Left cardiac atrium (tissue), 4 donors: Measurements from ENCODE around the gene TLE5. TPM values are rescaled to one million over a fixed set of nuclear protein-coding genes. Genes with fewer than 3 reads are reported as not detected.

Source experiments
- ATAC-seq, 2 donors: fragments of 200-7000 bp; cut with Tn5 transposase; one replicate each; pipeline ENCODE4 v1.9.1; 2020; ENCODE audit warnings: mild to moderate bottlenecking in 2 of 2, moderate library complexity in 2 of 2
- DNase-seq: peaks from one replicate; pipeline ENCODE4 v3.0.0-alpha.2; 2020
- intact Hi-C, 2 donors: fragments of 100-400 bp; cut with DNase I; formaldehyde crosslinking; loops; one replicate each; pipeline versions ENCODE4 v1.14.1 to v1.15.1; 2022 to 2023
- long read RNA-seq: library from polyadenylated mRNA; unstranded; transcript quantifications from one replicate; pipeline ENCODE4 v2.0.0, GENCODE V29; 2021
- total RNA-seq, 2 donors: library from RNA; stranded (reverse); fragmentation: NEBNext Ultra II Directional; extraction: Animal tissue kit (Norgen Biotek cat#: 25700); gene quantifications; one replicate each; pipeline ENCODE4 v1.2.1, GENCODE V29; 2021
- donor health status: DM: no; HTN: yes; CAD: no.
- donor health status: DM: no; HTN: yes; CAD: no; lungs with severe emphysema.
- donor health status: DM: yes; HTN: yes; CAD: no.
- donor health status: Dilated cardiomyopathy.

Gene TLE5, protein sequence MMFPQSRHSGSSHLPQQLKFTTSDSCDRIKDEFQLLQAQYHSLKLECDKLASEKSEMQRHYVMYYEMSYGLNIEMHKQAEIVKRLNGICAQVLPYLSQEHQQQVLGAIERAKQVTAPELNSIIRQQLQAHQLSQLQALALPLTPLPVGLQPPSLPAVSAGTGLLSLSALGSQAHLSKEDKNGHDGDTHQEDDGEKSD
- 100 to 1,000 TPM; 698 to 715 TPM for total RNA-seq
- long read RNA-seq, transcript AES-202 (7 exons, 1,608 nt), result minor isoform, 8 of 114 reads
- long read RNA-seq, transcript AES-201 (7 exons, 1,884 nt), result major isoform, 45 of 114 reads
- long read RNA-seq, transcript AES-207 (6 exons, 942 nt), result minor isoform, 33 of 114 reads
- long read RNA-seq, partial matches to known transcripts, result 2 of 114 reads
- long read RNA-seq, other reads (novel, unspliced or antisense), result 25 of 114 reads

DNA sequence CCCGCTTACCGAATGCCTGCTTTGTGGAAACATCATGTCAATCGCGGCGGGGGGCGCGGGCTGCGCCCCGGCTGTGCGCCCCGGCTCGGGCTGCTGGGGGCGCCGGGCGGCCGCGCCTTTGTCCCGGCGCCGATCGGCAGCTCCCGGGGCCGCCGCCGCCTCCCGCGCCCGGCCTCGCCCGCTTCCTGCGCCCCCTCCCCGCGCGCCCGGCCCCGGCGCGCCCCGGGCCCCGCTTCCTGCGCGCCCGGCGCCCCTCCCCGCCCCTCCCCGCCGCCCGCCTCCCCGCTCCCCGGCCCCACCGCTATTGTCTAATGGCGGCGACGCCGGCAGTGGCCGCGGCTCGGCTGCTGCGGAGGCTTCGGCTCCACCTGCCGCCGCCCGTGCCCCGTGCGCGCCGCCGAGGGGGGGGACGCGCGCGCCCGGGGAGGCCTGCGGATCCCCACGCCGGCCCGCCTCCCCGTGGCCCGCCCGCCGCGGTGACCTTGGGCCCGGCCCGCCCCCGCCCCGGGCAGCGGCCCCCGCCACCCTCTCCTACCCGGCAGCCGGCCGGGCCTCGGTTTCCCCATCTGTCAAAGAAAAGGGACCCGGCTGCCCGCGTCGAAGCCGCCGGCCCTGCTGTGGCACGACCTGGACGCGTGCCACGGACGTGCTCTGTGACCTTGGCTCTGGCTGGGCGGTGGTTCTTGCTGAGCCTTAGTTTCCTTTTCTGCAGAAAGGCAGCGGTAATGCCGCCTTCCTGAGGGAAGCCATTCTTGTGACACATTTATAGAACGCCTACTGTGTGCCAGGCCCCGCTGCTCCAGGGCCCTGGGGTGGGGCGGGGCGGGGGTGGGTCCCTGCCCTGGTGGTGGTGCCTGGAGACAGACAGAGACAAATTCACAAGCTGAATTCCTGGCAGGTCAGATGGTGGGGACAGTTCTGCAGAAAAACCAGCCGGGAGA is at the start of gene TLE5:
TSS of gene TLE5 (minus strand) at position 331 of the 941 bp plus-strand sequence. CDS start at position 36, 295 bp downstream.
- peak; percentile 81 for DNase-seq
- intact Hi-C loops, result no loop called here
- ATAC-seq, result peak; percentile 70 to 83

DNA sequence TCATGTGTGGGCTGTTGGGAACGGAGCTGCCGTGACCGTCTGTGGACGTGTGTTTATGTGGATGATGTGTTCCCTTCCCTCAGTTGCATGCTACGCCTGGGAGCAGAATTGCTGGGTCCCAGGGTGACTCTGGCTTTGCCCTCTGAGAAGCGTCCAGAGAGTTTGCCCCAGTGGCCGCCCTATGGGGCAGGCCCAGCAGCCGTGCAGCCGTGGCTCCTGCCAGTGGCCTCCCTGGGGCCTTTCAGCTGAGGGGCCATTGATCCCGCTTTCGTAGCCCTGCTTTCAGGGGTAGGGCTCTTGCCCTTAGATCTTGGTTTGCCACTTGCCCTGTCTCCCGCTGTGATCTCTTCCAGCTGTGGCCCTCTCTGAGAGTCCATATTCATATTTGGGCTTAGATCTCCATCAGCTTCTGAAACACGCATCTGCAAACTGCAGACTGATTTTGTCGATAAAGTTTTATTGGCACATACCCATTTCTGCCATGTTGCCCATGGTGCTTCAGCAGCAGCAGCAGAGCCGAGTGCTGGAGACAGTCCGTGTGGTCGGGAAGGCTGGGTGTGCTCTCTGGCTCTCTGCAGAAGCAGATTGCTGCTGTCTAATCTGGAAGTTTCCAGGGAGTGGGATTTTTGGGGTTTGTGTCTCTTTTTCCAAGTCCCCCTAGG is 49.4 kb upstream of the TLE5 start:
- DNase-seq, result no peak
- intact Hi-C loops, result no loop called here

DNA sequence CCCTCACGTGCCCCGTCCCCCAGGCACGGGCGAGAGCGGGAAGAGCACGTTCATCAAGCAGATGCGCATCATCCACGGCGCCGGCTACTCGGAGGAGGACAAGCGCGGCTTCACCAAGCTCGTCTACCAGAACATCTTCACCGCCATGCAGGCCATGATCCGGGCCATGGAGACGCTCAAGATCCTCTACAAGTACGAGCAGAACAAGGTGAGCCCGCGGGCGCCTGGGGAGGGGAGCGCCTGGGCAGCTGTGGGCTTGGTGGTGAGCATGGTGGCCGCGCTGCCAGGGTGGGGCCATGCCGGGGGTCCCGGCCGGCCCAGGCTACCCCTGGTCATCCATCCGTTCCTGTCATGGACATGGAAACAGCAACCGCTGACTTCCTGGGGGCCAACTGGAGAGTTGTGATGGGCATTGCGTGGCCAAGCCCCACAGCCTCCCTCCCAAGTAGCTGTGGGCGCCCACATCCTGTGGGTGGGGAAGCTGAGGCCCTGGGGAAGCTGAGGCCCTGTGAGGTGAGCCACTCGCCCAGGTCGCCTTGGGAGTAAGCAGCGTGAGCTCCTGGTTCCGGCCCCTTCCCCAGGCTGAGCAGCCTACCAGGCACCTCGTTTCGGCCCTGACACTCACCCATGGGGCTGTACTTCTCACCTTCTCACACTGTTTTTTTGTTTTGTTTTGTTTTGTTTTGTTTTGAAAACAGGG is 48.0 kb upstream of the TLE5 start:
- DNase-seq (no peak), ATAC-seq (no peak)
- intact Hi-C loops, result no loop called here

More for the DNA sequence above, 49.4 kb upstream of the TLE5 start:
- ATAC-seq, result no peak

DNA sequence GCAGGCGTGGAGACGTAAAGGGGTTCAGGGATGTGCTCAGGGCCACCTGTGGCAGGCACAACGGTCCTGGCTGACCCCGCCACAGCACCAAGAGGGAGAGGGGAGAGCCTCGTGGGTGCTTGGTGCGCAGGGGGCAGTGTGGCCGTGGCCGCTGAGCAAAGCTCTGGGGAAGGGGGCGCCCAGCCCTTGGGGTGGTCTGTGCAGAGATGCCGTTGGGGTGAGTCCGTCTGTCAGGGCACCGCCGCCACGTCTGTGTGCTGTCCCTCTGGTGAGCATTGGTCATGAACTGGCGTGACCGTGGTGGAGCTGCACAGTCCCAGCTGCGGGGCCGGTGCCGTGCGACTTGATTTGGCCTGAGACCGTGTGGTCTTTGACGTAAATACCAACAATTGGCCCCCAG is 47.2 kb upstream of the TLE5 start:
- intact Hi-C loops, result loop anchor here (5.0 to 10.0 kb wide), 3 partner anchors 37 to 145 kb away; no protein-coding TSS in a partner anchor
- ATAC-seq (no peak), DNase-seq (no peak)

DNA sequence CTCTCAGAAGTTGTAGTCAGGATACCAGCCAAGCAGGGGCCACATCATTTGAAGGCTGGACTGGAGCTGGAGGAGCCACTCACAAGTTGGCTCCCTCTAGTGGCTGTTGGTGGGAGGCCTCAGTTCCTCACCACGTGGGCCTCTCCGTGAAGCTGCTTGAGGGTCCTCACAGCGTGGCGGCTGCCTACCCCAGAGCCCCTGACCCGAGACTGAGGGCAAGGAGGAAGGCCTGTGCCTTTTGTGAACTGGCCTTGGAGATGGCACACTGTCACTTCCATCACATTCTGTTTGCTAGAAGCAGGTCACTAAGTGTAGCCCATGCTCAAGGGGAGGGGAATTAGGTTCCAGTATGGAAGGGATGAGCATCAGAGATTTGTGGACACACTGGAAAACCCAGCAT is 46.5 kb upstream of the TLE5 start:
- ATAC-seq (peak; percentile 31 to 42), DNase-seq (peak; percentile 66)
- intact Hi-C loops, result loop anchor here (5.0 to 10.0 kb wide), 3 partner anchors 36 to 144 kb away; no protein-coding TSS in a partner anchor

DNA sequence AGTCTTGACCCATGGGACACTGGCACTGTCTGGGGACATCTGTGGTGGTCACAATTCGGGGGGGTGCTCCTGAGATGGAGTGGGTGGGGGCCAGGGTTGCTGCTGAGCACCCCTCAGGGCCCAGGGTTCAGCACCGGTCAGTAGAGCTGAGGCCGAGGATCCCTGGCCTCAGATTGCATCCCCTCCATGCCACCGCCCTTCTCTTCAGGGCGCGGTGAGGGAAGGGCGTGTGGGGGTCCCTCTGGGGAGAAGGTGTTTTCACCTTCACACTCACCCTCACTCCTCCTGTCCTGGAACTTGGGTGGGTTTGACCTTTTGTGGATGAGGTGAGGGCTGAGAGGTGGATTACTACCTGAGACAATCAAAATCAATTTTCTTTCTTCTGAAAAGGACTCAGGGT is 45.4 kb upstream of the TLE5 start:
- no peak for ATAC-seq
- intact Hi-C loops, result loop anchor here (5.0 to 10.0 kb wide), 3 partner anchors 35 to 143 kb away; no protein-coding TSS in a partner anchor
- no peak for DNase-seq

DNA sequence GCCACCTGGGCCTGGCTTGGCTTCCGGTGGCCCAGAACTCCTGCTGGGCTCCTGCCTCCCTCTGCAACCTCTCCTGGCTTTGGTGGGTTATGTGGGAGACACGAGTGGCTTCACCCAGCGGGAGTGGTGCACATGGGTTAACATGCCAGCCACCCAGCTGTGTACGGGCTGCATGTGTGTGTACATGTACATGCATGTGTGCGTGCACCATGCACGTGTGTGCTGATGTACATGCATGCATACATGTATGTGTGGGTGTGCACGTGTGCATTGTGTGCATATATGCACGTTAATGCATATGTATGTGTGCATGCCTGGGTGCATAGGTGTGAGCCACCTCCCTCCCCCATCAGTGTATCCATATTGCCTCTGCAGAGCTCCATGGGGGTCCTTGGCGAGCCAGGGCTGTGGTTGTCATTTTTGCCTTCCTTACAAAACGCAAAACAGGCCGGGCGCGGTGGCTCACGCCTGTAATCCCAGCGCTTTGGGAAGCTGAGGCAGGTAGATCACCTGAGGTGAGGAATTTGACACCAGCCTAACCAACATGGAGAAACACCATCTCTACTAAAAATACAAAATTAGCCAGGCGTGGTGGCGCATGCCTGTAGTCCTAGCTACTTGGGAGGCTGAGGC is 44.3 kb upstream of the TLE5 start:
- ATAC-seq (no peak), DNase-seq (no peak)
- intact Hi-C loops, result loop anchor here (5.0 to 10.0 kb wide), 3 partner anchors 34 to 142 kb away; no protein-coding TSS in a partner anchor

DNA sequence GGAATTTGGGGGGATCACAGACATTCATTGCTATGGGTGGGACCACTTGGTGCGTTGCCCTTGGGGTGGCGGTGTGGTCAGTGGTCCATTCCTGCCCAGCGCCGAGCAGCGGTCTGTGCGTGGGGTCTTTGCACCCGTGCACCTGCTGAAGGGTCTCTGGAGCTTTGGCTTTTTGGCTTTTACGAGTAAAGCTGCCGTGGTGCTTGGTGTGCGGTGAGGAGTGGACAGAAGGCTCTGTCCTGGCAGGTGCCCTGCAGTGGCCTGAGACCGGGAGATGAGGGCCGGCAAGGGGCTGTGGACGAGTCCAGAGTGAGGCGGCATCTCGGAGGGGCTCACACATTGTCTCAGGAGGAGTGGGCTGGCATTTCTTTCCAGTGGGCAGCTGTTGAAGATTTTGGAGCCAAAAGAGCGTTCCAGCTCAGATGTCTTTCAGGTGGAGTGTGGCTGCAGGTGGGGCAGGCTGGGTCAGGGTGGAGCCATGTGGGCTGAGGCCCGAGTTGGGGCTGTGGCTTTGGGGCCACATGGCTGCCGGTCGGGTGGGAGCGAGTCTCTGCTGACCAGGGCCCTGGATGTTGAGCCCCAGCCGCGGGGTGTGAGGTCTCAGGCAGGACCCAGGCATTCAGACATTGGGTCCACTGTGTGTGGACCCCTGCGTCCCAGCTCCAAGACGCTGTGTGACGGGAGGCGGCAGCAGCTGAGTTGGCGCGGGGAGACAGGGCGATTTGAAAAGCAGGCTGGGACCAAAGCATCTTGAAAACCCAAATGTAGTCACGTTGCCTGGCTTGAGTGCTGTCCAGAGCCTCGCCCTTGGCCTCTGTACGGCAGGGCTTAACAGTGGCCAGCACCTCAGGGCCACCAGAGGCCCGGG is 43.6 kb upstream of the TLE5 start:
- no peak for ATAC-seq

DNA sequence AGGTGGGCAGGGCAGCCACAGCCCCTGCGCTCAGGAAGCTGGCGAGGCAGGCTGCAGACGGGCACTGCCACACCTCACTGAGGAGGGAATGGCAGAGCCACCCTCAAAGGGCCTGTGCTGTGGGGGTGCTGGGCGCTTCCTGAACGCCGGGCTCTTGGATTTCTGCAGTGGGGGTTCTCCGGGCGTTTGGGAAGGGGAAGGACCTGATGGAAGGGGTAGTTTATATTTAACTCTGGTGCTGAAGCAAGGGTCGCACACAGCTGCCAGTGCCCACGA is 42.4 kb upstream of the TLE5 start:
- no peak for DNase-seq
- ATAC-seq, result no peak
- intact Hi-C loops, result loop anchor here in 1 of 2 donors (10.0 kb wide), 1 partner anchor 140 kb away; no protein-coding TSS in a partner anchor

More for the DNA sequence above, 43.6 kb upstream of the TLE5 start:
- intact Hi-C loops, result loop anchor here (5.0 to 10.0 kb wide), 3 partner anchors 34 to 141 kb away; no protein-coding TSS in a partner anchor
- DNase-seq, result no peak

DNA sequence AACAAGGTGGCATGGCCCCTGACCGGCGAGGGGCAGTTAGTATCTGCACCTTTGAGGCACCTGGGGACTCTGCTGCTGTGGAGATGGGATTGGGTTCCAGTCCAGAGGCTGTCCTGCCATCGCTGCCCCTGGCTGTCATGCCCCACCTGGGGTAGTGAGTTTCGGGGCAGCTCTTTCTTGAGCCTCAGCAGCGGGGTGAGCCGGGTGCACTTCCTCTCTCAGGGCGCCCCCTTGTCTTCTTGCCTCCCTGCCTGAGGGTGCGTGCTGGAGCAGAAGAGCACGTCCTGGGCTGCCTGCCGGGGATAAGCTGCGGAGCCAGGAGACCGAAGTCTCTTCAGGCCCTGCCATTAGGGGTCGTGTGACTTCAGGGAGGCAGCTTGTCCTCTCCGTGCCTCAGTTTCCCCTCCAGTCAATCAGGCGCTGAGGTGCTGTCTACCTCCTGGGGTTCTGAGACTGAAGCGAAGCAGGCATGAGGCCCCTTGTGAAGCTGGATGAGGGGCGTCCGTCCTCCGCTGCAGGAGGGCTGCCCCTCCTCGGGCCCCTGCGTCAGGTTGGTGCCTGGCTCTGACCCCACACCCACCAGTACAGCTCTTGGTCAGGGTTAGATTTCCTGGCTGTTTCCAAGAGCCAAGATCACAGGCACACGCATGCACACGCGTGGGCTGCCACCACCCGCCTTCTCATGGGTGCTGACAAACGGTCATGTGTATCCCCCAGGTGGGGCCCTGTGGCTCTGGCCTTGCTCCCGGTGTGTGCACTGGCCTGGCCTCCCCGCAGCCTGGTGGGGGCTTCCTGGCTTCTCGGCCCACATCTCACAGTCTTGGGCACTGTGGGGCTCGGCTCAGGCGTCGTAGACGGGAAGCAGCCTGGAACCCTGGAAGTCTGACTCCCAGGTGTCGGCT is 40.2 kb upstream of the TLE5 start:
- ATAC-seq (no peak), DNase-seq (no peak)
- intact Hi-C loops, result loop anchor here in 1 of 2 donors (10.0 kb wide), 1 partner anchor 138 kb away; no protein-coding TSS in a partner anchor

DNA sequence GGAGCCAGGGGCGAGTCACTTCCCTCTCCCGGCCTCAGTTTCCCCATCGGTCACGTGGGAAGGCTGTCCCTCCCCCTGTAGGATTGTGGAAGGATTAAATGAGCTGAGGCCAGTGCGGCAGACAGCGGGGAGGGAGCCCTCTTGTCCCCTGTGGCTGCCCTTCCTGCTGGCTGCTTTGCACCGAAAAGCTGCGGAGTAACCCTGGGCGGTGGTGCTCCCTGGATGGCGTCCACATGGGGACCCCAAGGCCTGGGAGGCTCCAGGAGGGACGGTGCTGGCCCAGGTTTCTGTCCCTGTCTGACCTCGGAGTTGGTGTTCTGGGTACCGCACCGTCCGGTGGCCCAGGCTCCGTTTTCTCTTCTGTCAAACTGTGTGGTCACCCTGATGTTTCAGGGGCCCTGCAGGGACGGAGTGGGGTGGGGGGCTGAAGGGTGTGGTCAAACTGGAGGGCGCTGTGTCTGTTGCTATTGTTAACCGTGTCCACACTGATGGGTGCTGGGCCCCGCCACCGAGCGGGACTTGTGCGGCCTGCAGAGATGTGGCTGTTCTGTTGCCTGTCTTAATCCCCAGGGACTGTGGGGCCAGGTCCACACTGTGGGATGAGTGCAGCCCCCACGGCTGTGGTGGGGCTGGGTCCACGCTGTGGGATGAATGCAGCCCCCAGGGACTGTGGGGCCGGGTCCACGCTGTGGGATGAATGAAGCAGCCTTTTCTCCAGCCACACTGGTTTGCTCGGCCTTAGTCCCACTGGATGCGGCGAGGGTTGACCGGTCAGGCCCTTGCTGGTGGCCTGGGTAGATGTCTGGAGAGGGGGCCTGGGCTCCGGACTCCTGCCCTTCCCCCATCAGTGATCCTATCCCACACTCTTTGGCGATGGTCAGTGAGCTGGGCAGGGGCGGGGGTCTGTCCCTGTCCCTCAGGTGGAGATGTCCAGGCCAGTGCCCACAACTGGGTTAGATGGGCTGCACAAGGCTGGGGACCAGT is 38.7 kb upstream of the TLE5 start:
- intact Hi-C loops, result loop anchor here in 1 of 2 donors (10.0 kb wide), 1 partner anchor 136 kb away; no protein-coding TSS in a partner anchor
- ATAC-seq (no peak), DNase-seq (no peak)

DNA sequence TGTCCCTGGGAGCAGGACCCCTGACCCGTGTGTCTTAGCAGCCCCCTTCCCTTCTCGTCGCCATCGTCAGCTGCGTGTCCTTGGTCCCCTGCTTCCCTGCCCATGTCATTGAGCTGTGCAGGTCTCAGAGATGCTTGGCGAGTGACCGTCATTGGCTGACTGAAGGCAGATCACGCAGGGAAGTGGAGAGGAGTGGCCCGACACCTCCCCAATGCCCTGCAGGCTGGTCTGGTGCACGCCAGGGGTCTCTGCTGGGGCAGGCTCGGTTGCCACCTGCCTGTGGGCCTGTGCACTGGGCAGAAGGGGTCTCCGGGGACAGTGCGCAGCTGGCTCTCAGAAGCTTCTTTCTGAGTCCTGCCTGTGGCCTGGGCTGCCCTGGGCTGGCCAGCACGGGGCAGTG is 38.0 kb upstream of the TLE5 start:
- intact Hi-C loops, result loop anchor here in 1 of 2 donors (10.0 kb wide), 1 partner anchor 136 kb away; no protein-coding TSS in a partner anchor
- DNase-seq, result no peak
- ATAC-seq, result no peak

DNA sequence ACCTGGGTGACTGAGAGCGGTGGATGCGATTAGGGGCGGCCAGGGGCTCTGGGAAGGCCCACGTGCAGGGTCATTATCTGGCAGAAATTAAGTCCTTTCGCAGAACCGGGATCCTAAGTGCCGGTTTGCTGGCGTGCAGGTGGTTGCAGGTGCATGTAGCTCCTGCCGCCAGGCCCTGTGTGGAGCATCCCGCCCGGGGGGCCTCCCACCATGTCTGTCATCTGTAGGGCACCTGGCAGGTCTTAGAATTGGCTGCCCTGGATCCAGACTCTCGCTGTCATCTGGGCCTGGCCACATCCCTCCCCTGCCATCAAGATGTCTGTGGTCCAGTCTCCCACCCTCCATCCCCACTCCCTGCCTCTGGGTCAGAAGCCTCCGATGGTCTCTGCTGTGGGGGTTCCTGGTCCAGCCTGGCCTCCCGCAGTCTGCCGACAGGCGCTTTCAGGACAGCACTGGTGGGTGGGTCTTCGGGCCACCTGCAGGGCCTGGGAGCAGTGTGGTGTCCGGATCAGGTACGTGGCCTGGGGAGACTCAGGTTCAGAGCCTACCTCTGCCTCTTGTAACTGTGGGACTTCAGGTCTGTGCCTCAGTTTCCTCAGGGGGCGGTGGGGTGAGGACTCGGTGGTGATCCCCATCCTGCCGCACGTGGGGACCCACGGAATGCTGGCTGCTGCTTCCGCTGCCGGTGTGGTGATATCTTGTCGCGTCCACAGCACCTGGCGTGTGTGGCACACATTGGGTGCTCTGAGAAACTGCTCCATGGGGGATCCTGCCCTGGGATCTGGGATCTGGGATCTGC is 37.3 kb upstream of the TLE5 start:
- intact Hi-C loops, result loop anchor here in 1 of 2 donors (10.0 kb wide), 1 partner anchor 135 kb away; no protein-coding TSS in a partner anchor
- ATAC-seq, result no peak
- DNase-seq, result no peak
